Measurements from ENCODE around the gene ZBTB42. TPM values are rescaled to one million over a fixed set of nuclear protein-coding genes. Genes with fewer than 3 reads are reported as not detected.

Gene ZBTB42
- total RNA-seq (1 to 10 TPM; 5.4 to 9.4 TPM), polyA plus RNA-seq (1 to 10 TPM; 1.5 to 4.4 TPM)

DNA sequence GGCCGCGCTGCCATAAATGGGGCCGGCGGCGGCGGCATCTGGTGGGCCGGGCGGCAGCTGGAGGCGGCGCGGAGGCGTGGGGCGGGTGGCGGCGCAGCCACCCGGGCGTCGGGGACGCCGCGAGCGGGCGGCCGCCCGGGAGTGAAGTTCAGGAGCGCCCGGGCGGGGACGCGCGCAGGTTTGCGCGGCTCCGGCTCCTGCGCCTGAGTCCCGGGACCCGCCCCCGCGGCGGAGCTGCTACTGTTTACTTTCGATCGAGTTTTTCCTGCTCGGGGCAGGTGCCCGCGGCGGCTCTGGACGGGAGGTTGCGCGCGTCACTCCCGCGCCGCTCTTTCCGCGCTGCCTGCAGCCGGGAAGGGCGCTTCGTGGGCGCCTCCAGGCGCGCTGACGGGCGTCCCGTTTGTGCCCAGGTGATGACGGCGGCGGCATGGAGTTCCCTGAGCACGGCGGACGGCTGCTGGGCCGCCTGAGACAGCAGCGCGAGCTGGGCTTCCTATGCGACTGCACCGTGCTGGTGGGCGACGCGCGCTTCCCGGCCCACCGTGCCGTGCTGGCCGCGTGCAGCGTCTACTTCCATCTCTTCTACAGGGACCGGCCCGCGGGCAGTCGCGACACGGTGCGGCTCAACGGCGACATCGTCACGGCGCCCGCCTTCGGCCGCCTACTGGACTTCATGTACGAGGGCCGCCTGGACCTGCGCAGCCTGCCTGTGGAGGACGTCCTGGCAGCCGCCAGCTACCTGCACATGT lies at the start of gene ZBTB42:
TSS of gene ZBTB42 (plus strand) at position 331 of the 749 bp plus-strand sequence. CDS start at position 428, 97 bp downstream.
- DNase-seq (ENCODE audit: low spot score), result peak; percentile 64
- under 1% methylated on average over 105 of the region's 105 CpGs for WGBS
- TF ChIP-seq RXRA (IDR thresholded peaks at IDR 0.05) (no peak), FOXA1 (IDR thresholded peaks at IDR 0.05) (peak; percentile 57), EGR1 (IDR thresholded peaks at IDR 0.05; ENCODE audit: low read depth in 2 of 2) (peak in 1 of 2 donors; percentile 73), FOXA2 (IDR thresholded peaks at IDR 0.05) (peak; percentile 44)
- TF ChIP-seq, protein P1, sequence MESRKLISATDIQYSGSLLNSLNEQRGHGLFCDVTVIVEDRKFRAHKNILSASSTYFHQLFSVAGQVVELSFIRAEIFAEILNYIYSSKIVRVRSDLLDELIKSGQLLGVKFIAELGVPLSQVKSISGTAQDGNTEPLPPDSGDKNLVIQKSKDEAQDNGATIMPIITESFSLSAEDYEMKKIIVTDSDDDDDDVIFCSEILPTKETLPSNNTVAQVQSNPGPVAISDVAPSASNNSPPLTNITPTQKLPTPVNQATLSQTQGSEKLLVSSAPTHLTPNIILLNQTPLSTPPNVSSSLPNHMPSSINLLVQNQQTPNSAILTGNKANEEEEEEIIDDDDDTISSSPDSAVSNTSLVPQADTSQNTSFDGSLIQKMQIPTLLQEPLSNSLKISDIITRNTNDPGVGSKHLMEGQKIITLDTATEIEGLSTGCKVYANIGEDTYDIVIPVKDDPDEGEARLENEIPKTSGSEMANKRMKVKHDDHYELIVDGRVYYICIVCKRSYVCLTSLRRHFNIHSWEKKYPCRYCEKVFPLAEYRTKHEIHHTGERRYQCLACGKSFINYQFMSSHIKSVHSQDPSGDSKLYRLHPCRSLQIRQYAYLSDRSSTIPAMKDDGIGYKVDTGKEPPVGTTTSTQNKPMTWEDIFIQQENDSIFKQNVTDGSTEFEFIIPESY (IDR thresholded peaks at IDR 0.05), result no peak
- Histone ChIP-seq H3K9ac (ENCODE audit: low read depth in 1 of 2, low read length in 2 of 2) (peak within 1 kb of the TSS; percentile 72 to 87), H3K4me1 (ENCODE audit: control insufficient read depth in 4 of 4, insufficient read depth in 4 of 4, low read length in 3 of 4) (peaks cover 18 to 40% (median 28%) of the 10 kb centered on the region in 4 donors), H3K9me3 (ENCODE audit: control insufficient read depth in 4 of 4, low read length in 3 of 4) (no peaks in the 10 kb centered on the region), H3K27me3 (ENCODE audit: control insufficient read depth in 4 of 4, insufficient read depth in 4 of 4, low read length in 3 of 4) (no peaks in the 10 kb centered on the region), H3K4me3 (ENCODE audit: low read depth in 1 of 3, low read length in 3 of 3) (peak within 1 kb of the TSS; percentile 48 to 76 (median 58)), H3K27ac (ENCODE audit: low read depth in 1 of 2, low read length in 2 of 2) (peak within 1 kb of the TSS; percentile 96 to 97), H3K36me3 (ENCODE audit: control insufficient read depth in 4 of 4, insufficient read depth in 3 of 4, low read depth in 1 of 4, low read length in 3 of 4) (no peaks in the 10 kb centered on the region)

GRCh38 chr14:104751539-104752422 lies 49.1 kb upstream of the ZBTB42 start:
- Histone ChIP-seq H3K9me3 (ENCODE audit: control insufficient read depth in 4 of 4, low read length in 3 of 4) (no peaks in the 10 kb centered on the region), H3K4me3 (ENCODE audit: low read depth in 1 of 3, low read length in 3 of 3) (peak overlapping the region in 2 of 3 donors; percentile 7 to 85), H3K27ac (ENCODE audit: low read depth in 1 of 2, low read length in 2 of 2) (peak overlapping the region; percentile 83 to 92), H3K36me3 (ENCODE audit: control insufficient read depth in 4 of 4, insufficient read depth in 3 of 4, low read depth in 1 of 4, low read length in 3 of 4) (peaks cover 0 to 11% (median 7%) of the 10 kb centered on the region in 4 donors), H3K9ac (ENCODE audit: low read depth in 1 of 2, low read length in 2 of 2) (peak overlapping the region in 1 of 2 donors; percentile 69), H3K4me1 (ENCODE audit: control insufficient read depth in 4 of 4, insufficient read depth in 4 of 4, low read length in 3 of 4) (peaks cover 11 to 58% (median 47%) of the 10 kb centered on the region in 4 donors), H3K27me3 (ENCODE audit: control insufficient read depth in 4 of 4, insufficient read depth in 4 of 4, low read length in 3 of 4) (no peaks in the 10 kb centered on the region)
- 81% methylated on average over 90 of the region's 90 CpGs for WGBS
- TF ChIP-seq HNF4G (IDR thresholded peaks at IDR 0.05), result no peak
- TF ChIP-seq RXRA (IDR thresholded peaks at IDR 0.05), result no peak
- TF ChIP-seq GABPA (IDR thresholded peaks at IDR 0.05 in 1 of 2, conservative IDR thresholded peaks at IDR 0.05 in 1 of 2), result no peak
- TF ChIP-seq MAX (IDR thresholded peaks at IDR 0.05), result no peak
- no peak for TF ChIP-seq ATF3 (IDR thresholded peaks at IDR 0.05)
- TF ChIP-seq CTCF (IDR thresholded peaks at IDR 0.05; ENCODE audit: low read depth, low read length, missing input control), result no peak
- TF ChIP-seq RAD21 (IDR thresholded peaks at IDR 0.05), result no peak
- TF ChIP-seq SP1 (IDR thresholded peaks at IDR 0.05), result no peak
- TF ChIP-seq, protein P2, sequence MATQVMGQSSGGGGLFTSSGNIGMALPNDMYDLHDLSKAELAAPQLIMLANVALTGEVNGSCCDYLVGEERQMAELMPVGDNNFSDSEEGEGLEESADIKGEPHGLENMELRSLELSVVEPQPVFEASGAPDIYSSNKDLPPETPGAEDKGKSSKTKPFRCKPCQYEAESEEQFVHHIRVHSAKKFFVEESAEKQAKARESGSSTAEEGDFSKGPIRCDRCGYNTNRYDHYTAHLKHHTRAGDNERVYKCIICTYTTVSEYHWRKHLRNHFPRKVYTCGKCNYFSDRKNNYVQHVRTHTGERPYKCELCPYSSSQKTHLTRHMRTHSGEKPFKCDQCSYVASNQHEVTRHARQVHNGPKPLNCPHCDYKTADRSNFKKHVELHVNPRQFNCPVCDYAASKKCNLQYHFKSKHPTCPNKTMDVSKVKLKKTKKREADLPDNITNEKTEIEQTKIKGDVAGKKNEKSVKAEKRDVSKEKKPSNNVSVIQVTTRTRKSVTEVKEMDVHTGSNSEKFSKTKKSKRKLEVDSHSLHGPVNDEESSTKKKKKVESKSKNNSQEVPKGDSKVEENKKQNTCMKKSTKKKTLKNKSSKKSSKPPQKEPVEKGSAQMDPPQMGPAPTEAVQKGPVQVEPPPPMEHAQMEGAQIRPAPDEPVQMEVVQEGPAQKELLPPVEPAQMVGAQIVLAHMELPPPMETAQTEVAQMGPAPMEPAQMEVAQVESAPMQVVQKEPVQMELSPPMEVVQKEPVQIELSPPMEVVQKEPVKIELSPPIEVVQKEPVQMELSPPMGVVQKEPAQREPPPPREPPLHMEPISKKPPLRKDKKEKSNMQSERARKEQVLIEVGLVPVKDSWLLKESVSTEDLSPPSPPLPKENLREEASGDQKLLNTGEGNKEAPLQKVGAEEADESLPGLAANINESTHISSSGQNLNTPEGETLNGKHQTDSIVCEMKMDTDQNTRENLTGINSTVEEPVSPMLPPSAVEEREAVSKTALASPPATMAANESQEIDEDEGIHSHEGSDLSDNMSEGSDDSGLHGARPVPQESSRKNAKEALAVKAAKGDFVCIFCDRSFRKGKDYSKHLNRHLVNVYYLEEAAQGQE (IDR thresholded peaks at IDR 0.05), result no peak
- no peak for TF ChIP-seq YY1 (IDR thresholded peaks at IDR 0.05)
- no peak for TF ChIP-seq NR2F2 (IDR thresholded peaks at IDR 0.05)
- peak; percentile 49 for DNase-seq (ENCODE audit: low spot score)

All from liver (tissue), 9 donors.